ENCODE results near the gene LYSET. TPM values are rescaled to one million over a fixed set of nuclear protein-coding genes. Genes with fewer than 3 reads are reported as not detected.

Gene LYSET
- polyA plus RNA-seq, 1 experiment: 15.6 TPM

DNA sequence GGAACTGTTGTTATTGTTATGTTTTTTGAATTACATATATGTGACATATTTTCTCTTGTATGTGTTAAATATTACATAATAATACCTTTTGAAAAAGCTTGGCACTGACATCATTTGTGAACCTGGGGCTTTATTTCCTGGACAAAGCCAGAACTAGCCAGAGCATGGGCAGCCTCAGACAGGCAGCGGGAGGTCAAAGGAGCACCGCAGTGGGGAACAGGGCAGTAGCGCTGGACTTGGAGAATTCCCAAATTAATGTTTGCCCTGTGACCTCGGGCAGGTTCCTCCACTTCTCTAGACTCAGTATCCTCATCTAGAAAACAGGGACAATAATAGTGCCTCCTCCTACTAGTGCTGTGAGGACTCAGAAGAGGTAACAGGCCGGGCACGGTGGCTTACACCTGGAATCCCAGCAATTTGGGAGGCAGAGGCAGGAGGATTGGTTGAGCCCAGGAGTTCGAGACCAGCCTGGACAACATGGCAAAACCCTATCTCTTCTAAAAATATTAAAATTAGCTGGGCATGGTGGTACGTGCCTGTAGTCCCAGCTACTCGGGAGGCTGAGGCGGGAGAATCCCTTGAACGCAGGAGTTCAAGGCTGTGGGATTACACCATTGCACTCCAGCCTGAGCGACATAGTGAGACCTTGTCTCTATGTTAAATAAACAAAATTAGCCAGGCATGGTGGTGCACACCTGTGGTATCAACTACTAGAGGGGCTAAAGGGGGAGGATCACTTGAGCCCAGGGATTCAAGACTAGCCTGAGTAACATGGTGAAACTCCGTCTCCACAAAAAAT lies 42.1 kb upstream of the LYSET start:
- DNase-seq (ENCODE audit: low read depth, low spot score): no peak
- no peaks in the 10 kb centered on the region for H3K9me3 ChIP-seq (ENCODE audit: control insufficient read depth, insufficient read depth, low read length)
- H3K27ac ChIP-seq (ENCODE audit: low read depth, low read length): no peak overlapping the region
- CTCF ChIA-PET: interaction anchor here (1.0 to 4.4 kb wide), 2 partner anchors 10 to 29 kb away, joined by 3 to 37 read pairs; no protein-coding TSS in a partner anchor
- TF ChIP-seq, protein P1, sequence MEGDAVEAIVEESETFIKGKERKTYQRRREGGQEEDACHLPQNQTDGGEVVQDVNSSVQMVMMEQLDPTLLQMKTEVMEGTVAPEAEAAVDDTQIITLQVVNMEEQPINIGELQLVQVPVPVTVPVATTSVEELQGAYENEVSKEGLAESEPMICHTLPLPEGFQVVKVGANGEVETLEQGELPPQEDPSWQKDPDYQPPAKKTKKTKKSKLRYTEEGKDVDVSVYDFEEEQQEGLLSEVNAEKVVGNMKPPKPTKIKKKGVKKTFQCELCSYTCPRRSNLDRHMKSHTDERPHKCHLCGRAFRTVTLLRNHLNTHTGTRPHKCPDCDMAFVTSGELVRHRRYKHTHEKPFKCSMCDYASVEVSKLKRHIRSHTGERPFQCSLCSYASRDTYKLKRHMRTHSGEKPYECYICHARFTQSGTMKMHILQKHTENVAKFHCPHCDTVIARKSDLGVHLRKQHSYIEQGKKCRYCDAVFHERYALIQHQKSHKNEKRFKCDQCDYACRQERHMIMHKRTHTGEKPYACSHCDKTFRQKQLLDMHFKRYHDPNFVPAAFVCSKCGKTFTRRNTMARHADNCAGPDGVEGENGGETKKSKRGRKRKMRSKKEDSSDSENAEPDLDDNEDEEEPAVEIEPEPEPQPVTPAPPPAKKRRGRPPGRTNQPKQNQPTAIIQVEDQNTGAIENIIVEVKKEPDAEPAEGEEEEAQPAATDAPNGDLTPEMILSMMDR (IDR thresholded peaks at IDR 0.05; ENCODE audit: low read depth, low read length): no peak
- H3K4me3 ChIP-seq (ENCODE audit: low read depth, low read length): no peak overlapping the region
- peaks cover 6% of the 10 kb centered on the region for H3K27me3 ChIP-seq (ENCODE audit: control insufficient read depth, insufficient read depth, low read length)
- POLR2A ChIA-PET: no interaction called here

DNA sequence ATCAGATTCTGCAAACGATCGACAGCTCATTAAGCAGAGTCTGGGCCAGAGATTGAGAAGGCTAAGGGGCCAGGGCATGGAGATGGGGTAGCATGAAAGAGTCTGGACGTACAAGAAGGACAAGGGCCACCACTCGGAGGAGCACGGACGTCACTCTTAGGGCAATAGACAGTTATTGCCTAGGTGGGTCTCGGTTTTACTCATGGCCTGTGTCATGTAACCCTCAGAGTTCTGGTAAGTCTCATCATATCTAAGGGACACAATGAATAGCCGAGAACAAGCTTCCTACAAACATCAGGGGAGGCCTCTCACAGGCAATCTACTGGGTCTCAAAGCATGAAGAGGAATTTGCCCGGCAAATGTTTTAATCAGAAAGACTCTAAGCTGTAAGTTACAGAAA lies 39.0 kb upstream of the LYSET start:
- ChIA-PET CTCF (interaction anchor here (0.9 to 1.8 kb wide), 5 partner anchors 8 to 194 kb away, joined by 3 to 10 read pairs (median 4); no protein-coding TSS in a partner anchor), POLR2A (no interaction called here)
- TF ChIP-seq, protein P1 (IDR thresholded peaks at IDR 0.05; ENCODE audit: low read depth, low read length): no peak

DNA sequence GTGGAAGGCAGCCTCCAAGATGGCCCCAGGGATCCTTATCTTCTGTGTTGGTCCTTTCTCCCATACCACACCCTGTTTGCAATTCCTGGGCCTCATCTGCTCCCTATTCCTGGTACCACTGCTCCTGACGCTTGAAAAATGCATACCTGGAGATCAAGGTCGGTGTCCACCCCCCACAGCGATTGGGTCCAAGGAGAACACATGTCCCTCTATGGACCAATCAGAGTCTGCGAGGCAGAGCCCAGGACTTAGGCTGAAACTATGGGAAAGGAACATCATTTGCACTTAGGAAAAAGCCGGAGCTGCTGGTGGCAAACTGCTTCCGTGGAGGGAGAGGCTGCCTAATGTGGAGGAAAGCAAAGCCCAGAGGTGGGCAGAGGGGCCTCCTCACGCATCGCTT lies 36.1 kb upstream of the LYSET start:
- CTCF ChIA-PET: no interaction called here
- TF ChIP-seq, protein P1 (IDR thresholded peaks at IDR 0.05; ENCODE audit: low read depth, low read length): no peak
- DNase-seq (ENCODE audit: low read depth, low spot score): no peak
- H3K27me3 ChIP-seq (ENCODE audit: control insufficient read depth, insufficient read depth, low read length): no peaks in the 10 kb centered on the region
- POLR2A ChIA-PET: no interaction called here
- H3K27ac ChIP-seq (ENCODE audit: low read depth, low read length): no peak overlapping the region
- no peaks in the 10 kb centered on the region for H3K9me3 ChIP-seq (ENCODE audit: control insufficient read depth, insufficient read depth, low read length)
- no peak overlapping the region for H3K4me3 ChIP-seq (ENCODE audit: low read depth, low read length)

More for the DNA sequence above, 39.0 kb upstream of the LYSET start:
- Histone ChIP-seq H3K27ac (ENCODE audit: low read depth, low read length) (no peak overlapping the region), H3K4me3 (ENCODE audit: low read depth, low read length) (no peak overlapping the region), H3K9me3 (ENCODE audit: control insufficient read depth, insufficient read depth, low read length) (no peaks in the 10 kb centered on the region), H3K27me3 (ENCODE audit: control insufficient read depth, insufficient read depth, low read length) (no peaks in the 10 kb centered on the region)
- DNase-seq (ENCODE audit: low read depth, low spot score): no peak

DNA sequence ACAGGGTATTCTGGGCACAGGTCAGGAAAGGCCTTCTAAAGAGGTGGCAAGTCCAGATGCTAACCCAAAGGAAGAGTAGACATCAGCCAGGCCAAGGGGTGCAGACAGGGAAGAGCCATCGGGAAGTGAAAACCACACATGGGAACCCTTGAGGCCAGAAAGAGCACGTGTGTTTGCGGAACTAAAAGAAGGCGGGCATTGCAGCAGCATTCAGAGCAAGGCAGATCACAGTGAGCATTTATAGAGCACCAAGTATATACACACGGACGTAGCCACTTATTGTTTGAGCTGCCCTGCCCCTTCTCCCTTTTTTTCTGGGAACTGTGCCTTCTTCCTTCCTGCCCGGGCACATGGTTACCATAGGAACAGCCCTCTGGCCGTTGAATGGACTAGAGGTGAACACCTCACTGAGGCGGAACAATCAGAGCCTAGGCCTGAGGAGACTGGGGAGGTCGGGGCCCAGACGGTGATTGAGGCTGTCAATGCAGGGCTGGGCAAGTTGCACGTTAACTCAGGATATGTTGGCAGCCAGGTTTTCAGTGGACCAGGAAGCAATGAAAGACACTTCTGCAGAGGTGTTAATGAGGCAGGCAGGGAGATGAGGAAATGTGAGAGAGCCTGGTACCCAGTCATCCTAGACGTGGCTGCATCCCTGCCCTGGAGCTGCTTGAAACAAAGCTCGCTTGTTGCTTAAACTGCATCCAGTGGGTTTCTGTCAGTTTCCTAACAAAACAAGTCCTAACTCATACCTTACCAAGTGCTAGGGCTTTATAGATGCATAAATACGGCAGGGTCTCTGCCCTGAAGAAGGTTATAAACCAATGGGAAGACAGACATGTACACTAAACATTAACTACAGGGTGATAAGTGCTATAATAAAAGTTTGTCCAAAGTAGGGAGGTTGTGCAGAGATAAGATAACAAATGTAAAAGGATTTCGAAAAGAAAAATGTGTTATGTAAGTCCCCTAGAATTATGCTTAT lies 34.6 kb upstream of the LYSET start:
- Histone ChIP-seq H3K4me3 (ENCODE audit: low read depth, low read length) (no peak overlapping the region), H3K27ac (ENCODE audit: low read depth, low read length) (no peak overlapping the region), H3K27me3 (ENCODE audit: control insufficient read depth, insufficient read depth, low read length) (no peaks in the 10 kb centered on the region), H3K9me3 (ENCODE audit: control insufficient read depth, insufficient read depth, low read length) (no peaks in the 10 kb centered on the region)
- DNase-seq (ENCODE audit: low read depth, low spot score): no peak
- CTCF ChIA-PET: interaction anchor here (0.6 kb wide), 1 partner anchor 39 kb away, joined by 3 read pairs; no protein-coding TSS in a partner anchor
- TF ChIP-seq, protein P1 (IDR thresholded peaks at IDR 0.05; ENCODE audit: low read depth, low read length): no peak
- POLR2A ChIA-PET: no interaction called here

All from AG04450 (cell line).